Chondrocyte (in vitro differentiated cells): ENCODE data around the gene KLC4. TPM values are rescaled to one million over a fixed set of nuclear protein-coding genes. Genes with fewer than 3 reads are reported as not detected.

ENCODE experiments used
- DNase-seq: peaks from one replicate; pipeline ENCODE4 v3.0.0; 2021; ENCODE audit warnings: mixed read lengths, low spot score
- H3K27ac Mint-ChIP-seq: one replicate; pipeline ENCODE4 v1.8.0; 2021; ENCODE audit warnings: mild to moderate bottlenecking, moderate library complexity, mixed read lengths; ENCODE audit not compliant: unreplicated experiment
- H3K27me3 Mint-ChIP-seq: 2 replicates; pipeline ENCODE4 v1.8.0; 2021; ENCODE audit warnings: low read depth, mixed read lengths
- H3K36me3 Mint-ChIP-seq: 2 replicates; pipeline ENCODE4 v1.8.0; 2021; ENCODE audit warnings: low read depth, mixed read lengths
- H3K4me1 Mint-ChIP-seq: 2 replicates; pipeline ENCODE4 v1.8.0; 2021; ENCODE audit warnings: low read depth, mild to moderate bottlenecking, mixed read lengths
- H3K4me3 Mint-ChIP-seq: one replicate; pipeline ENCODE4 v1.8.0; 2021; ENCODE audit warnings: mild to moderate bottlenecking, moderate library complexity, mixed read lengths; ENCODE audit not compliant: unreplicated experiment
- H3K9me3 Mint-ChIP-seq: 2 replicates; pipeline ENCODE4 v1.8.0; 2021; ENCODE audit warnings: low read depth, mixed read lengths
- total RNA-seq: library from RNA; stranded (reverse); gene quantifications from 3 replicates; pipeline ENCODE4 v1.2.1, GENCODE V29; 2021
- TF ChIP-seq, protein P1 (sequence below): fragments of 200-600 bp; sonication (generic); IDR thresholded peaks from 2 replicates; pipeline ENCODE4 v1.5.0; 2021; ENCODE audit warnings: antibody characterized with exemption, mild to moderate bottlenecking, moderate library complexity

Gene KLC4
- total RNA-seq, 1 donor from 2014 or later, result 30.0 TPM

DNA sequence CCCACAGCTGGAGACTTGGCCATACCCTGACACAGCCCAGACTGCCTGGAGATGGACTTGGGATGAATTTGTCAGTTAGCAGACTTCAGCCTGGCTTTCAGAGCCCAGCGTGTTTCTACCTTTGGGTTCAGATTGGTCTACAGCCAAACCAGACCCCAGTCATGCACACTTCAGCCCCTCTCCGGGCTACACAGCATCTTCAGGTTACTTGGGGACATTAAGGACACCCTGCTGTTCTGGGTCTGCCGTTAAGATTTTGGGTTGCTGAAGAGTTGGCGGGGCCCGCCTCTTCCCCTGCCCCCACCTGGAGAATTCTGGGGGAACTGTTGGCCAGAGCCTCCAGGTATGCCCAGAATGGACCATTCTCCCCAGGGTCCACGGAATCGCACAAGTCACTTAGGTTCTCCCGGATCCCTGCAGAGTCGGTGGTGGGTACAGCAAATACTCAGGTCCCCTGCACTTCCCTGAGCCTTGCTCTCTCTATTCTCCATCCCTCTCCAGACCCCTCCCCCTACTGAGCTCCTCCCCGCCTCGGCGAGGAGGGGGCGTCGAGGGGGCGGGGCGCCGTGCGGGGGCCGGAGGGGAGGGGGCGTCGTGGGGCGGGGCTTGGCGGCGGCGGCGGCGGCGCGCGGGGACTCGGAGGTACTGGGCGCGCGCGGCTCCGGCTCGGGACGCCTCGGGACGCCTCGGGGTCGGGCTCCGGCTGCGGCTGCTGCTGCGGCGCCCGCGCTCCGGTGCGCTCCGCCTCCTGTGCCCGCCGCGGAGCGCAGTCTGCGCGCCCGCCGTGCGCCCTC, 16.4 kb downstream of the KLC4 start, which contains the start of gene PTK7:
PTK7 (plus strand) TSS at position 645 of the 794 bp plus-strand sequence. CDS start 175 bp downstream, outside the sequence.
- TF ChIP-seq, protein P1, sequence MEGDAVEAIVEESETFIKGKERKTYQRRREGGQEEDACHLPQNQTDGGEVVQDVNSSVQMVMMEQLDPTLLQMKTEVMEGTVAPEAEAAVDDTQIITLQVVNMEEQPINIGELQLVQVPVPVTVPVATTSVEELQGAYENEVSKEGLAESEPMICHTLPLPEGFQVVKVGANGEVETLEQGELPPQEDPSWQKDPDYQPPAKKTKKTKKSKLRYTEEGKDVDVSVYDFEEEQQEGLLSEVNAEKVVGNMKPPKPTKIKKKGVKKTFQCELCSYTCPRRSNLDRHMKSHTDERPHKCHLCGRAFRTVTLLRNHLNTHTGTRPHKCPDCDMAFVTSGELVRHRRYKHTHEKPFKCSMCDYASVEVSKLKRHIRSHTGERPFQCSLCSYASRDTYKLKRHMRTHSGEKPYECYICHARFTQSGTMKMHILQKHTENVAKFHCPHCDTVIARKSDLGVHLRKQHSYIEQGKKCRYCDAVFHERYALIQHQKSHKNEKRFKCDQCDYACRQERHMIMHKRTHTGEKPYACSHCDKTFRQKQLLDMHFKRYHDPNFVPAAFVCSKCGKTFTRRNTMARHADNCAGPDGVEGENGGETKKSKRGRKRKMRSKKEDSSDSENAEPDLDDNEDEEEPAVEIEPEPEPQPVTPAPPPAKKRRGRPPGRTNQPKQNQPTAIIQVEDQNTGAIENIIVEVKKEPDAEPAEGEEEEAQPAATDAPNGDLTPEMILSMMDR, result no peak
- Mint-ChIP-seq H3K4me3 (peak within 1 kb of the TSS; percentile 85), H3K9me3 (no peaks in the 10 kb centered on the region), H3K27me3 (no peaks in the 10 kb centered on the region), H3K4me1 (peaks cover 46% of the 10 kb centered on the region), H3K27ac (peak within 1 kb of the TSS; percentile 81), H3K36me3 (peaks cover 11% of the 10 kb centered on the region)
- no peak for DNase-seq

DNA sequence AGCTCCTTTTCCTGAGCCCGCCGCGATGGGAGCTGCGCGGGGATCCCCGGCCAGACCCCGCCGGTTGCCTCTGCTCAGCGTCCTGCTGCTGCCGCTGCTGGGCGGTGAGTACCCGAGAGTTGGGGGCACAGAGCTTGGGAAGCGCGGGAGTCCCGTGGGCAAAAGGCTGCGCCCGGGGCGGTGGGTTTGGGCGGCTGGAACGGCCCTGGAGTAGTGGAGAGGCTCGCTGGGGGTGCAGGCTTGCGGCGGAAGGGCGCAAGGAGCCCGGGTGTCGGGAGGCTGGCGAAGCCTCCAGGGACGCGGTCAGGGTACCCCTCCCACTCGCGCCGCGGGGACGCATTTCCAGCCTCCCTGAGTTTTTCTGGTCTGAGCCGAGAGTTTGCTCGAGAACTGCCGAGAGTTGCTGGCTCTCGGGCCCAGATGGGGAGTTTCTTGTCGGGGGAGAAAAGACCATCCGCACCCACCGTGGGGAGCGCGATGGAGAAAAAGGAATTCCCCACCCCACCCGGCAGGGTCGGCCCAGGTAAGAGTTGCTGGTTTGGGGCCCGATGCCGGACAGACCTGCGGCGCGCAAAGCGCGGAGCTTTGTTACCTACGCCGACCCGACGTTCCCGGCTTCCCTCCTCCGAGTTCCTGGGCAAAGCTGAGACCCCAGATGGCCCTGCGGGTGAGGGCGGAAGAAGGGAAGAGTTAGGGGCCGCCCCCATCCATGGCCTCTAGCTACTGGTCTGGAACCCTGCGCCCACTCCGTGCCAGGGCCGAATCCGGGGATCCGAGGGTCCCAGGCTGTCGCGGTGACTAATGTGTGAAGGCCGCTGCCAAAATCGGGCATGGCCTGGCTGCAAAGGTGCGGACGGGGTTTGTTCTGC, 17.3 kb downstream of the KLC4 start:
- H3K4me1 Mint-ChIP-seq, result peaks cover 48% of the 10 kb centered on the region
- peak overlapping the region; percentile 81 for H3K27ac Mint-ChIP-seq
- TF ChIP-seq, protein P1, result no peak
- H3K36me3 Mint-ChIP-seq, result peaks cover 11% of the 10 kb centered on the region
- H3K4me3 Mint-ChIP-seq, result peak overlapping the region; percentile 85
- no peaks in the 10 kb centered on the region for H3K9me3 Mint-ChIP-seq
- no peaks in the 10 kb centered on the region for H3K27me3 Mint-ChIP-seq
- no peak for DNase-seq

DNA sequence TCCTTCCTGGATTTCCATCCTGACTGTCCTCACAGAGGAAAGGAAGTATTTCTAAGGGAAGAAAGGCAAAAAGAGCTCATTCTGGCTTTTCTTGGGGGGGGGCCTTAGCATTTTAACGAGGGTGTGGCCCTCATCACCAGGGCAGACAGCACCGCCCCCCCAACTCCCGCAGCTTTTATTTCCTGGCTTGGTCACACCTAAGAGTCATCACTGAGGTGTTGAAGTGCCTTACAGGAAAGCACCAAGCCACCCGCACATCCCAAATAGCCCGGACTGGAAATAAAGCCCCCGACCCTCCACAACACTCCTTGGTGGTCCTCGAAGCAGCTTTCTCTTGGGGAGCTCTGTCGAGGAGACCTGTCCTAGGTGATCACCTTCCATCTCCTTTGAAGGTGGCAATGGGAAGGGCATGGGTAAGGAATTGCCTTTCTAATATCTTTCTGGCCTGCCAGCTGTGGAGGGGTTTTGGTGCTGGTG, 17.9 kb downstream of the KLC4 start:
- H3K36me3 Mint-ChIP-seq, result peaks cover 7% of the 10 kb centered on the region
- no peak for DNase-seq
- TF ChIP-seq, protein P1, result no peak
- H3K27ac Mint-ChIP-seq, result peak overlapping the region; percentile 81
- H3K9me3 Mint-ChIP-seq, result no peaks in the 10 kb centered on the region
- H3K27me3 Mint-ChIP-seq, result no peaks in the 10 kb centered on the region
- H3K4me3 Mint-ChIP-seq, result peak overlapping the region; percentile 85
- peaks cover 46% of the 10 kb centered on the region for H3K4me1 Mint-ChIP-seq

DNA sequence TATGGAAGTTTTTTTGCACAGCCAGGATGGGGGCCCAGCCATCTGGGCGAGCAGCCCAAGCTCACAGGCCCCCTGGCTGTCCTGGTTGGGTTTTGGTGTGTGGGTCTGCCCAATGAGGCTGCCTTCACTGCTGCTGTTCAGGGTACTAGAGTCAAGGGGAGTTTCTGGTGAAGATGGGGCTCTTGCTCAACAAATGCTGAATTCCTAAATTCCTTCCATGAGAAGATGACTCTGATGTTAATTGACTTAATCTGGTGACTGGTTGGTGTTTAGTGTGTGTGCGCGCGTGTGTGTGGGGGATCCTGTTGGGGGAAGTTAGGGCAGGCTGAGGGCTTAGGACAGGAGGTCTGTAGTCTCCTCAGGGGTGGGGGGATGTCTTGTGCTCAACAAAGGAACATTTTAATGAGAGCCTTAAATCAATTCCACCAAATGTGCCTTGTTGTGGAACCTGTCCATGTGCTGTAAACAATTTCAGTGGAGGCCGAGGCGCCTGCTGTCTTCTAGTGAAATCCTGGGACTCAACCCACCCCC, 18.6 kb downstream of the KLC4 start:
- TF ChIP-seq, protein P1, result no peak
- H3K27me3 Mint-ChIP-seq, result no peaks in the 10 kb centered on the region
- no peak for DNase-seq
- H3K9me3 Mint-ChIP-seq, result no peaks in the 10 kb centered on the region
- peaks cover 5% of the 10 kb centered on the region for H3K36me3 Mint-ChIP-seq
- H3K27ac Mint-ChIP-seq, result peak overlapping the region; percentile 76
- H3K4me1 Mint-ChIP-seq, result peaks cover 50% of the 10 kb centered on the region
- H3K4me3 Mint-ChIP-seq, result peak overlapping the region; percentile 85

DNA sequence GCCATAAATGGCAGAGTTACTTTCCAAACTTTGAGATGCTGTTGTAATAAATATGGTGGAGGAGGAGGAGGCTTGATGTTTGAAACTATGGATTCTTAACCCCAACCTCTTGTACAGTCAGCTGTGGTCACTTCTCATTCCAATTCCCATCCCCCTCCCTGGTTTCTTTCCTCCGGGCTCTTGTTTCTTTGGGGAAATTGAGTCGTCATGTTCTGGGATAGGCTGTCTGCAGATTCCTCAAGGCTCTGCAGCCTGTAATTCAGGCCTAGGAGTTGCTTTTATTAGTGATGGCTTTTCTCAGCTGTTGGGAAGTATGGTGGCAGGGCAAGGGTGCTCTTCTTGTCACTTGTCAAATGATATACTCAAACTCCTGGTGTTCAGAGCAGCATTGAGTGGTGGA, 19.3 kb downstream of the KLC4 start:
- H3K27ac Mint-ChIP-seq, result peak overlapping the region; percentile 76
- H3K27me3 Mint-ChIP-seq, result no peaks in the 10 kb centered on the region
- no peak for DNase-seq
- TF ChIP-seq, protein P1, result no peak
- H3K9me3 Mint-ChIP-seq, result no peaks in the 10 kb centered on the region
- peaks cover 56% of the 10 kb centered on the region for H3K4me1 Mint-ChIP-seq
- H3K4me3 Mint-ChIP-seq, result peak overlapping the region; percentile 85
- H3K36me3 Mint-ChIP-seq, result peaks cover 4% of the 10 kb centered on the region
